B cell (primary cell): ENCODE results near the gene LAMA3. TPM values are rescaled to one million over a fixed set of nuclear protein-coding genes. Genes with fewer than 3 reads are reported as not detected.

ENCODE experiments used
- ATAC-seq: fragments of 200-7000 bp; cut with Tn5 transposase; one replicate; pipeline ENCODE4 v1.10.0; 2021; ENCODE audit warnings: low read depth, mild to moderate bottlenecking, moderate number of reproducible peaks, moderate library complexity
- CTCF ChIA-PET: fragments of 350-600 bp; sonication (Branson Sonifier 250); formaldehyde crosslinking; loops from one replicate; lab custom pipeline; 2021; ENCODE audit warnings: antibody characterized with exemption, inconsistent platforms; lab: Charles Lee
- POLR2A ChIA-PET: fragments of 350-600 bp; sonication (Branson Sonifier 250); formaldehyde crosslinking; loops from one replicate; lab custom pipeline; 2021; ENCODE audit warnings: antibody characterized with exemption; lab: Charles Lee
- DNase-seq: peaks from one replicate; pipeline ENCODE4 v3.0.0; 2013
- H2AFZ ChIP-seq: 2 replicates; pipeline ENCODE4 v1.6.1; 2012; ENCODE audit warnings: mild to moderate bottlenecking, low read depth, low read length; ENCODE audit not compliant: insufficient read depth, poor library complexity, severe bottlenecking
- H3K27ac ChIP-seq, 2 donors: 1 replicate in 1 of 2; 2 replicates in 1 of 2; pipeline ENCODE4 v1.5.1; 2012 to 2013; ENCODE audit warnings: low read length in 2 of 2, mild to moderate bottlenecking in 2 of 2, moderate library complexity in 1 of 2
- H3K27me3 ChIP-seq, 4 experiments: fragments of 200-600 bp in 1 of 4; sonication (generic) in 1 of 4; replicated peaks in 1 of 4; 1 replicate in 2 of 4; 2 replicates in 2 of 4; pipeline versions ENCODE4 v1.6.1 to v1.7.0; 2013 to 2016; ENCODE audit warnings: low read length in 3 of 4, mild to moderate bottlenecking in 2 of 4, mixed read lengths in 1 of 4, moderate library complexity in 1 of 4; ENCODE audit not compliant: insufficient read depth in 4 of 4, control insufficient read depth in 3 of 4; ENCODE audit errors: control extremely low read depth in 1 of 4
- H3K36me3 ChIP-seq, 2 experiments: replicated peaks in 1 of 2; 1 replicate in 1 of 2; 2 replicates in 1 of 2; pipeline versions ENCODE4 v1.6.1 to v1.7.1; 2013; ENCODE audit warnings: low read length in 1 of 2; ENCODE audit not compliant: insufficient read depth in 2 of 2, control insufficient read depth in 1 of 2; ENCODE audit errors: control extremely low read depth in 1 of 2, extremely low read depth in 1 of 2
- H3K4me1 ChIP-seq, 2 donors: fragments of 200-600 bp in 1 of 2; sonication (generic) in 1 of 2; 1 replicate in 1 of 2; 2 replicates in 1 of 2; pipeline versions ENCODE4 v1.5.1 to v1.6.1; 2013 to 2017; ENCODE audit warnings: low read length in 2 of 2; ENCODE audit not compliant: control insufficient read depth in 2 of 2, insufficient read depth in 2 of 2
- H3K4me2 ChIP-seq: replicated peaks from 2 replicates; pipeline ENCODE3; 2012; ENCODE audit warnings: mild to moderate bottlenecking, low read depth, low read length; ENCODE audit not compliant: poor library complexity, severe bottlenecking
- H3K4me3 ChIP-seq, 5 experiments: fragments of 200-600 bp in 1 of 5; sonication (generic) in 1 of 5; 1 replicate in 3 of 5; 2 replicates in 2 of 5; pipeline versions ENCODE4 v1.5.1 to v1.7.0; 2011 to 2016; ENCODE audit warnings: low read length in 4 of 5, mild to moderate bottlenecking in 4 of 5, low read depth in 2 of 5, control low read depth in 1 of 5, moderate library complexity in 1 of 5; ENCODE audit not compliant: insufficient read depth in 1 of 5; ENCODE audit errors: control extremely low read depth in 1 of 5, extremely low read depth in 1 of 5
- H3K79me2 ChIP-seq: fragments of 200-600 bp; sonication (generic); one replicate; pipeline ENCODE4 v1.6.0; 2016; ENCODE audit warnings: low read length; ENCODE audit not compliant: control insufficient read depth, insufficient read depth
- H3K9ac ChIP-seq: fragments of 200-600 bp; sonication (generic); 2 replicates; pipeline ENCODE4 v1.6.1; 2017; ENCODE audit warnings: mild to moderate bottlenecking, low read length, moderate library complexity
- H3K9me3 ChIP-seq, 3 donors: one replicate each; pipeline versions ENCODE4 v1.6.1 to v1.7.1; 2013; ENCODE audit warnings: low read length in 2 of 3; ENCODE audit not compliant: control insufficient read depth in 2 of 3, insufficient read depth in 1 of 3; ENCODE audit errors: control extremely low read depth in 1 of 3
- H4K20me1 ChIP-seq: 2 replicates; pipeline ENCODE4 v1.6.0; 2012; ENCODE audit warnings: mild to moderate bottlenecking, low read length; ENCODE audit not compliant: insufficient read depth, control insufficient read depth, poor library complexity, severe bottlenecking
- H3K27ac Mint-ChIP-seq: one replicate; pipeline ENCODE4 v1.8.0; 2021; ENCODE audit warnings: mixed read lengths
- H3K27me3 Mint-ChIP-seq: one replicate; pipeline ENCODE4 v1.8.0; 2021; ENCODE audit warnings: mixed read lengths
- H3K4me1 Mint-ChIP-seq: one replicate; pipeline ENCODE4 v1.8.0; 2021; ENCODE audit warnings: mixed read lengths
- H3K4me3 Mint-ChIP-seq: one replicate; pipeline ENCODE4 v1.8.0; 2021; ENCODE audit warnings: mixed read lengths
- H3K9me3 Mint-ChIP-seq: one replicate; pipeline ENCODE4 v1.8.0; 2022; ENCODE audit warnings: mixed read lengths; ENCODE audit not compliant: insufficient read depth
- CTCF ChIP-seq: fragments of 200-600 bp; IDR thresholded peaks from one replicate; pipeline ENCODE4 v1.8.0; 2022; ENCODE audit warnings: antibody characterized with exemption, mild to moderate bottlenecking
- EZH2 ChIP-seq: IDR thresholded peaks from 2 replicates; pipeline ENCODE4 v1.6.1; 2012; ENCODE audit warnings: borderline replicate concordance, low read depth, mild to moderate bottlenecking, moderate library complexity, low read length; ENCODE audit not compliant: insufficient read depth, poor library complexity, severe bottlenecking
- WGBS: methylation state at CpG from one replicate; pipeline ENCODE4 v1.1.5; 2013; ENCODE audit warnings: missing lambda C conversion rate; ENCODE audit not compliant: insufficient coverage; 5-methylcytosine and 5-hydroxymethylcytosine counted together
- intact Hi-C: fragments of 100-400 bp; cut with micrococcal nuclease; formaldehyde crosslinking; loops from one replicate; pipeline ENCODE4 v1.10.0; 2022
- polyA plus RNA-seq: library from polyadenylated mRNA; depleted of rRNA; stranded (reverse); fragments of >200 nt; gene quantifications from 2 replicates; pipeline ENCODE4 v1.2.3, GENCODE V29; 2012
- total RNA-seq, 2 donors: library from RNA; stranded (reverse); fragments of 120-200 nt in 1 of 2; gene quantifications; 1 replicate in 1 of 2; 2 replicates in 1 of 2; pipeline versions ENCODE4 v1.2.3 to v1.2.4, GENCODE V29; 2013 to 2022

Gene LAMA3
- total and polyA plus RNA-seq, 2 donors (not counting 1 experiment from before 2014, with no cell fraction given), result 0.03 to 0.32 TPM

- Histone ChIP-seq H3K79me2 (no peaks in the 10 kb centered on the region), H3K9me3 (no peaks in the 10 kb centered on the region), H3K27me3 (no peaks in the 10 kb centered on the region), H3K9ac (no peak overlapping the region), H3K36me3 (no peaks in the 10 kb centered on the region), H3K27ac (no peak overlapping the region), H3K4me1 (no peaks in the 10 kb centered on the region), H2AFZ (no peak overlapping the region), H3K4me2 (no peak overlapping the region), H3K4me3 (no peak overlapping the region), H4K20me1 (no peaks in the 10 kb centered on the region)
- ATAC-seq, result no peak
- POLR2A ChIA-PET, result no interaction called here
- Mint-ChIP-seq H3K27me3 (peaks cover 20% of the 10 kb centered on the region), H3K9me3 (no peaks in the 10 kb centered on the region), H3K27ac (no peak overlapping the region), H3K4me1 (no peaks in the 10 kb centered on the region), H3K4me3 (no peak overlapping the region)
- no peak for DNase-seq
- 93% methylated on average over 2 of the region's 3 CpGs for WGBS
- intact Hi-C loops, result no loop called here
- no peak for TF ChIP-seq CTCF
- no peak for TF ChIP-seq EZH2
- CTCF ChIA-PET, result interaction anchor here (0.8 kb wide), 1 partner anchor 13 kb away, joined by 3 read pairs; no protein-coding TSS in a partner anchor
Measured at GRCh38 chr18:23803755-23804154, 114.5 kb downstream of the LAMA3 start.

GRCh38 chr18:23805898-23806297, 116.6 kb downstream of the LAMA3 start:
- CTCF ChIA-PET, result no interaction called here
- no peak overlapping the region for H3K27ac Mint-ChIP-seq
- peaks cover 16% of the 10 kb centered on the region for H3K27me3 Mint-ChIP-seq
- Histone ChIP-seq H3K27me3 (no peaks in the 10 kb centered on the region), H3K27ac (no peak overlapping the region), H4K20me1 (no peaks in the 10 kb centered on the region), H3K9me3 (no peaks in the 10 kb centered on the region), H3K36me3 (no peaks in the 10 kb centered on the region), H3K79me2 (no peaks in the 10 kb centered on the region), H3K4me1 (peaks cover 0 to 3% of the 10 kb centered on the region in 2 donors), H3K9ac (no peak overlapping the region), H3K4me3 (no peak overlapping the region), H2AFZ (no peak overlapping the region), H3K4me2 (no peak overlapping the region)
- H3K4me1 Mint-ChIP-seq, result no peaks in the 10 kb centered on the region
- no peak for DNase-seq
- no peaks in the 10 kb centered on the region for H3K9me3 Mint-ChIP-seq
- intact Hi-C loops, result no loop called here
- TF ChIP-seq CTCF (no peak), EZH2 (no peak)
- 100% methylated on average over 1 of the region's 1 CpG for WGBS
- ATAC-seq, result no peak
- H3K4me3 Mint-ChIP-seq, result no peak overlapping the region
- POLR2A ChIA-PET, result no interaction called here
